DLD1 (cell line): ENCODE measurements around the gene BPTF.
"Not testable (repeated sequence)": the region's sequence is repeated elsewhere in the genome, so short reads cannot be mapped to it uniquely, and the experiment has no call there.

ENCODE experiments used
- in situ Hi-C: cut with HindIII; loops from 2 replicates; pipeline ENCODE4 v1.10.0; 2017; ENCODE audit warnings: low sequenced_read_pairs

BPTF gene

GRCh38 chr17:67998466-67998865 lies 173.2 kb downstream of the BPTF start:
- in situ Hi-C loops, result no loop called here

- in situ Hi-C loops, result no loop called here
Measured at GRCh38 chr17:67999291-67999911, 174.1 kb downstream of the BPTF start.

GRCh38 chr17:68004201-68004600 lies 178.9 kb downstream of the BPTF start:
- in situ Hi-C loops, result no loop called here

GRCh38 chr17:68006797-68007196 lies 181.5 kb downstream of the BPTF start:
- in situ Hi-C loops, result no loop called here

- in situ Hi-C loops, result no loop called here
Measured at GRCh38 chr17:68011199-68011665, 185.9 kb downstream of the BPTF start.

- in situ Hi-C loops, result no loop called here
Measured at GRCh38 chr17:68013385-68013784, 188.1 kb downstream of the BPTF start.

- in situ Hi-C loops, result no loop called here
Measured at GRCh38 chr17:68015081-68015723, 189.9 kb downstream of the BPTF start.

GRCh38 chr17:68016838-68017237 lies 191.5 kb downstream of the BPTF start:
- in situ Hi-C loops, result no loop called here

GRCh38 chr17:68018493-68018892 lies 193.2 kb downstream of the BPTF start:
- in situ Hi-C loops, result not testable (repeated sequence)

GRCh38 chr17:68019336-68019674 lies 194.0 kb downstream of the BPTF start:
- in situ Hi-C loops, result no loop called here

GRCh38 chr17:68019675-68020408 lies 194.5 kb downstream of the BPTF start:
- in situ Hi-C loops, result no loop called here

- in situ Hi-C loops, result no loop called here
Measured at GRCh38 chr17:68020409-68020756, 195.1 kb downstream of the BPTF start.

GRCh38 chr17:68020791-68021190 lies 195.5 kb downstream of the BPTF start:
- in situ Hi-C loops, result not testable (repeated sequence)

- in situ Hi-C loops, result no loop called here
Measured at GRCh38 chr17:68021963-68022362, 196.7 kb downstream of the BPTF start.

GRCh38 chr17:68022547-68022946 lies 197.2 kb downstream of the BPTF start:
- in situ Hi-C loops, result not testable (repeated sequence)

- in situ Hi-C loops, result no loop called here
Measured at GRCh38 chr17:68029512-68030215, 204.4 kb downstream of the BPTF start.
